ENCODE results near the gene NLRP6.

DNA sequence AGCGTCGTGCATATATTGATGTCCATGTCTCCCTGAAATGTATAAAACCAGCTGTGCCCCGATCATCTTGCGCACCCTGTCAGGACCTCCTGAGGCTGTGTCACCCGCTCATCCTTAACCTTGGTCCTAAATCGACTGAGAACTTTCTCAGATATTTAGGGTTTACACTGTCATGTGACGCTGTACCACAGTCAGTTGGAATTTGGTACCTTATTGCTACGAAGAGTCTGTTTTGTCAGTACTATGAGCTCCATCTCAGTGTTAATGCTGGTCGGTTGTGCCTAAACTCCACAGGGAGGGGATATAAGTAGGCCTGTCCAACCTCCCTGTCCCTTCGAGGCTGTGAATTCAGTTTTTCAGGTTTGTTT is 27.6 kb downstream of the NLRP6 start:
- TF ChIP-seq EZH2 (IDR thresholded peaks at IDR 0.05; ENCODE audit: insufficient read depth, poor library complexity, severe bottlenecking) = no peak
- TF ChIP-seq EZH2phosphoT487 (IDR thresholded peaks at IDR 0.05; ENCODE audit: insufficient read depth, low read depth) = no peak

All from GM23248 (cell line).